Cardiac muscle cell (in vitro differentiated cells and primary cell): ENCODE data around the gene PDGFB. TPM values are rescaled to one million over a fixed set of nuclear protein-coding genes. Genes with fewer than 3 reads are reported as not detected.

Source experiments
- DNase-seq, 2 donors: peaks; one replicate each; pipeline versions ENCODE4 v3.0.0 to v3.0.0-alpha.2; 2010 to 2017; ENCODE audit warnings: low read depth in 1 of 2, low spot score in 1 of 2
- H3K27ac ChIP-seq: fragments of 200-600 bp; sonication (generic); 2 replicates; pipeline ENCODE4 v1.5.1; 2016
- H3K27me3 ChIP-seq: fragments of 200-600 bp; sonication (generic); 2 replicates; pipeline ENCODE4 v1.6.0; 2016; ENCODE audit warnings: control low read depth
- H3K36me3 ChIP-seq: fragments of 200-600 bp; sonication (generic); 2 replicates; pipeline ENCODE4 v1.5.1; 2016; ENCODE audit warnings: control low read depth
- H3K4me1 ChIP-seq: fragments of 200-600 bp; sonication (generic); 2 replicates; pipeline ENCODE4 v1.8.1; 2017; ENCODE audit warnings: low read depth, mild to moderate bottlenecking, mixed run types
- H3K4me3 ChIP-seq: fragments of 200-600 bp; sonication (generic); 2 replicates; pipeline ENCODE4 v1.5.1; 2016; ENCODE audit warnings: mild to moderate bottlenecking
- H3K9me3 ChIP-seq: fragments of 200-600 bp; sonication (generic); 2 replicates; pipeline ENCODE4 v1.5.1; 2017; ENCODE audit warnings: low read depth, mild to moderate bottlenecking, control low read depth
- CTCF ChIP-seq: IDR thresholded peaks from 2 replicates; pipeline ENCODE4 v1.5.1; 2012; ENCODE audit warnings: low read depth, mild to moderate bottlenecking, low read length
- polyA plus RNA-seq: library from polyadenylated mRNA; unstranded; fragments of >200 nt; fragmentation: Nextera tagmentation; extraction: Ambion mirVana; gene quantifications from 2 replicates; pipeline ENCODE4 v1.2.1, GENCODE V29; 2016
- total RNA-seq: library from RNA; depleted of rRNA; stranded (reverse); fragments of >200 nt; gene quantifications from 2 replicates; pipeline ENCODE4 v1.2.3, GENCODE V29; 2016

PDGFB gene
- total and polyA plus RNA-seq, 2 experiments from 2014 or later = 9.8 to 15.3 TPM

- H3K27me3 ChIP-seq = no peaks in the 10 kb centered on the region
- H3K4me1 ChIP-seq = peaks cover 43% of the 10 kb centered on the region
These were observed 7.1 kb upstream of the PDGFB start for GRCh38 chr22:39251762-39252460.

GRCh38 chr22:39250838-39251237, 6.1 kb upstream of the PDGFB start:
- no peaks in the 10 kb centered on the region for H3K9me3 ChIP-seq
- TF ChIP-seq CTCF = no peak
- DNase-seq = no peak
- H3K4me1 ChIP-seq = peaks cover 48% of the 10 kb centered on the region
- no peaks in the 10 kb centered on the region for H3K36me3 ChIP-seq
- H3K4me3 ChIP-seq = no peak overlapping the region
- H3K27me3 ChIP-seq = no peaks in the 10 kb centered on the region
- H3K27ac ChIP-seq = no peak overlapping the region

More at GRCh38 chr22:39251762-39252460, 7.1 kb upstream of the PDGFB start:
- no peak for TF ChIP-seq CTCF
- no peaks in the 10 kb centered on the region for H3K9me3 ChIP-seq
- no peak overlapping the region for H3K4me3 ChIP-seq
- no peak for DNase-seq
- H3K27ac ChIP-seq = peak overlapping the region; percentile 74
- no peaks in the 10 kb centered on the region for H3K36me3 ChIP-seq

- Histone ChIP-seq H3K4me1 (peaks cover 42% of the 10 kb centered on the region), H3K27me3 (no peaks in the 10 kb centered on the region), H3K27ac (no peak overlapping the region), H3K36me3 (no peaks in the 10 kb centered on the region), H3K9me3 (no peaks in the 10 kb centered on the region), H3K4me3 (no peak overlapping the region)
- TF ChIP-seq CTCF = no peak
- DNase-seq = no peak
These were observed 5.3 kb upstream of the PDGFB start for GRCh38 chr22:39250131-39250530.

GRCh38 chr22:39249086-39249704, 4.4 kb upstream of the PDGFB start:
- Histone ChIP-seq H3K4me3 (no peak overlapping the region), H3K27ac (no peak overlapping the region), H3K9me3 (no peaks in the 10 kb centered on the region), H3K27me3 (no peaks in the 10 kb centered on the region), H3K36me3 (no peaks in the 10 kb centered on the region), H3K4me1 (peaks cover 32% of the 10 kb centered on the region)
- no peak for DNase-seq
- no peak for TF ChIP-seq CTCF

- Histone ChIP-seq H3K9me3 (no peaks in the 10 kb centered on the region), H3K27ac (no peak overlapping the region), H3K4me1 (peaks cover 25% of the 10 kb centered on the region), H3K27me3 (no peaks in the 10 kb centered on the region), H3K4me3 (no peak overlapping the region), H3K36me3 (no peaks in the 10 kb centered on the region)
- TF ChIP-seq CTCF = no peak
- DNase-seq = no peak
These were observed 3.5 kb upstream of the PDGFB start for GRCh38 chr22:39248254-39248653.
